Dedifferentiated amniotic fluid mesenchymal stem cell (primary cell): ENCODE measurements around the gene PTPRJ.
"Not testable (repeated sequence)": the region's sequence is repeated elsewhere in the genome, so short reads cannot be mapped to it uniquely, and the experiment has no call there.

Experiments
- DNase-seq: peaks from one replicate; pipeline ENCODE4 v3.0.0-alpha.2; 2016; ENCODE audit errors: extremely low spot score

PTPRJ gene

GRCh38 chr11:48111891-48112290, 131.5 kb downstream of the PTPRJ start:
- no peak for DNase-seq

GRCh38 chr11:48114740-48115139, 134.4 kb downstream of the PTPRJ start:
- DNase-seq: no peak

- no peak for DNase-seq
These were observed 136.3 kb downstream of the PTPRJ start for GRCh38 chr11:48116437-48117228.

GRCh38 chr11:48122246-48122645, 141.9 kb downstream of the PTPRJ start:
- DNase-seq: no peak

GRCh38 chr11:48122656-48123055, 142.3 kb downstream of the PTPRJ start:
- DNase-seq: no peak

- no peak for DNase-seq
These were observed 143.0 kb downstream of the PTPRJ start for GRCh38 chr11:48123254-48123875.

GRCh38 chr11:48123934-48124755, 143.8 kb downstream of the PTPRJ start:
- DNase-seq: no peak

- DNase-seq: no peak
These were observed 144.5 kb downstream of the PTPRJ start for GRCh38 chr11:48124880-48125279.

GRCh38 chr11:48125866-48126265, 145.5 kb downstream of the PTPRJ start:
- no peak for DNase-seq

- DNase-seq: no peak
These were observed 147.3 kb downstream of the PTPRJ start for GRCh38 chr11:48127521-48128183.

GRCh38 chr11:48129697-48130395, 149.5 kb downstream of the PTPRJ start:
- no peak for DNase-seq

GRCh38 chr11:48134221-48134922, 154.0 kb downstream of the PTPRJ start:
- DNase-seq: no peak

- no peak for DNase-seq
These were observed 157.9 kb downstream of the PTPRJ start for GRCh38 chr11:48138222-48138621.

- not testable (repeated sequence) for DNase-seq
These were observed 159.5 kb downstream of the PTPRJ start for GRCh38 chr11:48139896-48140295.

- no peak for DNase-seq
These were observed 161.2 kb downstream of the PTPRJ start for GRCh38 chr11:48141475-48142122.

- no peak for DNase-seq
These were observed 162.5 kb downstream of the PTPRJ start for GRCh38 chr11:48142889-48143288.

- DNase-seq: no peak
These were observed 168.4 kb downstream of the PTPRJ start for GRCh38 chr11:48148749-48149148.

GRCh38 chr11:48150213-48150612, 169.9 kb downstream of the PTPRJ start:
- no peak for DNase-seq

- no peak for DNase-seq
These were observed 173.8 kb downstream of the PTPRJ start for GRCh38 chr11:48154151-48154550.
